ENCODE data around the gene IKBKE. TPM values are rescaled to one million over a fixed set of nuclear protein-coding genes. Genes with fewer than 3 reads are reported as not detected.

The IKBKE gene
- 3.1 and 18.3 TPM in 2 replicates for total RNA-seq

GRCh38 chr1:206469933-206470691 lies at the start of gene IKBKE:
Gene IKBKE (plus strand): TSS chr1:206470476. CDS start chr1:206473228, 2,752 bp downstream.

GRCh38 chr1:206507284-206508129 lies 37.2 kb downstream of the IKBKE start, which contains the start of gene RASSF5:
Gene RASSF5 (plus strand): TSS chr1:206507531. CDS start chr1:206507603, 72 bp downstream.

Other genes starting within 250 kb of the IKBKE start
- 5.8 and 6.3 TPM in 2 replicates for gene RASSF5, start 37.1 kb downstream of the IKBKE start, total RNA-seq
- gene EIF2D, start 142.0 kb downstream of the IKBKE start, total RNA-seq: 49.6 and 62.0 TPM in 2 replicates
- 25.9 and 60.5 TPM in 2 replicates for gene DYRK3, start 165.1 kb downstream of the IKBKE start, total RNA-seq
- 40.3 and 66.2 TPM in 2 replicates for gene MAPKAPK2, start 214.4 kb downstream of the IKBKE start, total RNA-seq

Data from nasal cavity respiratory epithelium epithelial cell of viscerocranial mucosa (primary cell).